NCI-H2029 (cell line): ENCODE measurements around the gene RGL2.

Experiments used
- DNase-seq: peaks from one replicate; lab custom pipeline; 2025; lab: John Stamatoyannopoulos, UW

The RGL2 gene

DNA sequence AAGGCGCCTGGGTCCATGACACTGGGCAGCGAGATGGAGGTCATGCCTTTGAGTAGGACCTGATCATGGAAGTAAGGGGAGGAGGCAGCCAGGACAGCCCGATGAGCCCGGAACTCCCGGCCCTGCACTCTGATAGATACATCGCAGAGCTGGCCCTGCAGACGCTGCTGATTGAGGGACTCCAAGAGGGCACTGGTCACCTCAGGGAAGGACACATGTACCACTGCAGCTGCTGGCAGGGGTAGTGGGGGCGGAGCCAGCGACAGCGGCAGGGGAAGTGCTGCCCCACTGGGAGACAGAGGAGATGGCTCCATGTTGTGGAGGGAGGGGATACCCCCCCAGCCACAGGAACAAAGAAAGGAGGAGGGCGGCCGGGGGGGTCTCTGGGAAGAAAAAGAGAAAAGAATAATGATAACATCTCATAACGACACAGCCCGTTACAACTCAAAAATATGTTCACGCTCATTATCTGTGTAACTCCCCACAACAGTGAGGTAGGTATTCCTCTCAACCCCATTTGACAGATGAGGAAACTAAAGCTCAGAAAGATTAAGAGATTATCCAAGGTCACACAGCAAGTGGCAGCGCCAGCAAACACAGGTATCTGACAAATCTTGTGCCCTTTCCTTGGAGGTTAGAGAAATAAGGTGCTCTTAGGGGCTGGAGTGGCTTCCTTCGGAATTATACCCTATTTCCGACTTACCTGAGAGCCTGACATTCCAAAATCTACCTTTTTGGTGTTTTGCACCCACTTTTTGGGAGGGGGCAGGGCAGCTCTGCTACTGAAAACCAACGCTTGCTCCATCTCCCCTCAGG, 18.1 kb upstream of the RGL2 start:
- DNase-seq, result no peak

DNA sequence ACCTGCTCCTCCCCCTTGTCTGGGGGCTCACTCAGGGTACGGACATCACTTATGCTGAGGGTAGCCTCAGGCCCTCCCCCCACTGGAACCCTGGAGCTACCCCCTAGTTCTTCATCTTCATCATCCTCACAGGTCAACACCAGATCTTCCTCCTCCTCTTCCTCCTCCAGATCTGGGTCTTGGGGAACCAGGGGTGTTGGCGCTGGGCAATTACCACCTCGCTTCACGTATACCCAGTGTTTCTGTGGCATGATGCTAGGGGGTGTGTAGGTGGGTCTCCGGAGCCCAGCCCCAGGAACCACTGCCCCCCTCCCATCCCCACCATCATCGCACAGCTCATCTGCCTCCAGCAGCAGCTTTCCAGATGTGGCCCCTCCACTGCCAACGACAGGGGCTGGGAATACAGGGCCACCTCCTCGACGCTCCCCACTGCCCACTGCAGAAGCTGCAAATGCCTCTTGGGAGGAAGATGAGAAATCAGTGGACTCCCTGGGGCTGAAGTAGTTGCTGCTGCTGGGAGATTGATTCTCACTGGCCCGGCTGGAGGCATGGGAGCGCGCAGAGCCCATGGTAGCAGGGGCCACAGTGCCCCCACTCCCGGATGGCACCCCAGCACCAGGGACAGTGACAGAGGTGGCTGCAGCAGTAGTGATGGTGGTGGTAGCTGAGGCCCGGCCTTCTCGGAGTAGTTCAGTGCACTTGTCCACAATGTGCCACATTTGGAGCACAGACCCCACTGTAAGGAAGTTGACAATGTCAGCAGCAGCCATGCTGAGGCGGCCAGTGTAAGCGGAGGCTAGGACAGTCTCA, 17.3 kb upstream of the RGL2 start:
- no peak for DNase-seq

DNA sequence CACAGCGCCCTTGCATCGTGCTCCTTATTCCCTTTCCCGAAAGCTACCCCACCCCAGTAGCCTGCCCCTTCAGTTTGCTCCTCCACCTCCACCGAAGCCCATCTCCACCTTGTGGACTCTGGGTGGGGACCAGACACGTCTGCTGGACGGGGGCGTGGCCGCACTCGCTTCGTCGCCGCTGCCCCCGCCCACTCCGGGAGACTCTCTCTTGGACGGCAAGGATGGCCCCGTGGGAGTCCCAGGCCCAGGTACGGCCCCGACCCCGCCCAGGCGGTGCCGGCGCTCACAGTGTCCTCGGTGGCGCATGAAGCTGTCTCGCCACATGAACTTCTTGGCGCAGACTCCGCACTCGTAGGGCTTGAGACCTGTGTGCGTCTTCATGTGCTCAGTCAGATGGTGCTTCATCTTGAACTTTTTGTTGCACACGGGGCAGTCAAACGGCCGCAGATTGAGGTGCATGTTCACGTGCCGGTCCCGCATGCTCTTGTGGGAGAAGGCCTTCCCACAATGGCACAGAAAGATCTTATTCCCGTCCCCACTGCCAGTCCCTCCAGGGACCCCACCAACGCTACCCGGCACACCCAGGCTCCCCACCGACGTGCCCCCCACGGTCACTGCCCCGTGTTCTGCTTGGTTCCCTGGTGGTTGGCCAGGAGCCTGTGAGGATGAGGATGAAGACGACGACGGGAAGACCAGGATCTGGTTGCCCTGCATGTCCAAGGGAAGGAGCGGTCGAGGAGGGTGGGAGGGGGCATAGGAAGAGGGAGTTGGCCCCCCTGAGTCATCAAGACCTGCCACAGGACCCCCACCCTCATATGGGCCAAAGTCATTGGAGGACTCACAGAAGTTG, 16.4 kb upstream of the RGL2 start:
- peak; percentile 31 for DNase-seq

DNA sequence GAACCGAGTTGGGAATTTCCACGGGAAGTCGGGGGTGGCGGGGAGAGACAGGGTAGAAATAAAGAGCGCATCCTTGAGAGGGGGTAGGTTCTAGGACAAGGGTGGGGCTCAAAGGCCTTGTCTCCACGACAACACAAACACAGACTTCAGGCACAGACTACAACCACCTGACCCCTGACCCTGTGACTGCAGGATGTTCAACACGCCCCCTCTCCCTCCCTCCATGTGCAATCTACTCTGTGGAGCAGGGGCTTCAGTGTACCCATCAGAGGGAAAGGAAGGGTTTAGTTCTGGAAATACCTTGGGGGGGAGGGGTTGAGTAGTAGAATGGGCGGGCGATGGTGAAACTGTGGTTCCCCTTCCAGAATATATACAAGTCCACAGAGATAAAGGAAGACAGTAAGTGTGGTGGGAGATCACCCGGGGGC, 15.8 kb upstream of the RGL2 start:
- DNase-seq, result peak; percentile 76

DNA sequence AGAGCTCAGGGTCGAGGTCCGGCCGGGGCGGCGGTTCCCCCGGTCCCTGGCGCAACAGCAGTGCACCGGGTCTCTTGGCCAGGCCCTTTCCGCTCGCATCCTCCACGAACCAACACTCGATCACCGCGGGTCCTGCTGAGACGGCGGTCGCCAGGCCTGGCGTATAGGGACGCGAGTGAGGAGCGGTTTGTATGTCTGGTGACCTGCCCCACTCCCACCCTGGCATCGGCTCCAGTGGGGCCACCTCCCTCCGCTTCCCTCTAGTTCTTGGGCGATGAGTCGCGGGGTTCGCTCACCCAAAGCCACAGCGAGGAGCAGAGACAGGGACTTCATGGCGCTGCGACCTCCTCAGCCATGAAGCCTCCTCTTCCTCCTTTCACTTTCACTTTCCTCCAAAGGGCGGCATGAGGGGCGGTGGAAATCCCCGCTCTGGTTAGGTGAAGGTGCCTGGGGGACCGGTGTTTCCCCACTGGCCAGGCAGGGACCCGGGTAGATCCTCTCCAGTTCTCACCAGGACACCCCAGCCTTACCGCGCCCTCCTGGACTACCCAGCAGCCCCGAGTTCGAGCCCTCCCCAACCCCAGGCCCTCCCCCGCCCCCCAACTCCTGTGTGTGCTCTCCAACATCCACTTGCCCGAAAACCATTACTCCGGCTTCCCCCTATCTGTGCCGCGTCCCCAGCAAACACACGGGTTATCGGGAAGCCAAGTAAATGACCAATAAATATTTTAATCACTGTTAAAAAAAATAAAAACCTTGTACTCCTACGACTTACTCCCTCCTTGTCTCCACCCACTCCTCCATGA, 15.2 kb upstream of the RGL2 start, which contains the start of gene TAPBP:
TSS of gene TAPBP (minus strand) at position 370 of the 806 bp plus-strand sequence. CDS start at position 333, 37 bp downstream.
- DNase-seq, result peak; percentile 26

DNA sequence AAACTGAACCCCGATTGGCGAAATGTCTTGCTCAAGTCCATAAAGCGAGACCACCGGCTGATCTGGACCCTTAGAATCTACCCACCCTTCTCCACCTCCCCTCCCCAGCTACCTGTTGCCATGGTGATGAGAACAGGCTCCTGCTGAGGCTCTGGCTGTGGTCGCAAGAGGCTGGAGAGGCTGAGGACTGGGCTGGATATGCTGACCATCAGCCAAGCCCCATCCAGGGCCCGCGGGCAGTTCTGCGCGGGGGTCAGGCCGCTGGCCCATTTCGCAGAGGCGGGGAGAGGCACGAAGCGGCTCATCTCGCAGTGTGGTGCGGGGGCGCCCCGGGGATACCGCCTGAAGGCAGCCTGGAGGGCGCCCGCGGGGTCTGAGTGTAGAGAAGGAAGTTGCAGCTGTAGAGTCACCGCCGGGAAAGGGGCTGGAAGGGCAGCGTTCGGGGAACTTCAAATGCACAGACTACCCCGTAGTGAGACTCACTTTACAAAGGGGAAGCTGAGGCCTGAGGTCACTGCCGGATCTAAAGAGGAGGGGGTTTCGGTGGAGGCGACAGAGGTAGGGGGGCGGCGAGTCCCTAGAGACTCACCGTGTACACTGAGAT, 14.5 kb upstream of the RGL2 start:
- no peak for DNase-seq

DNA sequence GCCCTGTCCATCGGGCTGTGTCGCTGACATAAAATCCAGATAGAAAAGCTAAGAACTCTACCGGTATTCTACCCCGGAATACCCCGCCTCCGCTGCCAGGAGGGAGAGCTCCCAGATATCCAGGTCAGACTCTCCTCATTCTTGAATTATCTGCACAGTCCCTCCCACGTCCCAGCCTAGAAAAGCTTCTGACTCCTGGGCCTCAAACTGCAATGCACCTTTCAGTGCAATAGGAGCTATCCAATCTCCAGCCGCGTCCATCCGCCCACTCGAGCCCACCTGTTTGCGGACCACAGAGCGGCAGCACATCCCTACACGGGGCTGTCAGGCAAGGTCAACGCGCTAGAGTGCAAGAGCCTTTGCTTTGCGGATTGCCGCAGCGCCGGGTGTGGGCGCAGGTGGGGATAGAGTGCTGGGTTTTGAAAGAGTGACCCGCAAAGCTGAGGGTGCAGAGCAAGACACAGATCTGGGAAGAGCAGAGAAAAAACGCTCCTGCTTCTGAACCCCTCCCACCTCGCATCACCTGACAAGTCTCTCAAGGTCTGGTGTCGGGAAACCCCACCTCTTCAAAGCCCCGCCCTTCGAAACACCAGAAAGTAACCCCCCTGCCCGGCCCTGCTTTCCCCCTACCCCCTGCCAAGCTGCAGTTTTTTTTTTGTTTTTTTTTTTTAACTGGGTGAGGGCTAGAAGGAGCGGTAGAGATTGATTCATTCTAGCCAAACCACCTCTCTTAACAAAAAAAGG, 13.8 kb upstream of the RGL2 start:
- peak; percentile 78 for DNase-seq

DNA sequence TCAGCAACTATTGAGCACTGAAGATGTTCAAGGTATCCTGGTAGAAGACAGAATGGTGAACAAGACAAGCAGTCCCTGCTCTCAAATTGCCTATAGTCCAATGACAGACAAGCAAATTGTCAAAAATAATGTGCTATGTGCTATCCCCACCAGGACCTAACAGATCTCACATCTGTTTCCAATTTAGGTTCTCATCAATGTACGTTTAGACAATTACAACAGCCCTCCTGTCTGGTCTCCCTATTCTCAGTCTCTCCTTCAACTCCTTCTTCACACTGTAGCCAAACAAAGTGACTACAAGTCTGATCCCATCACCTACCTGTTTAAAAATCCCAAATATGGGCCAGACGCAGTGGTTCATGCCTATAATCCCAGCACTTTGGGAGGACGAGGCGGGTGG, 7.6 kb upstream of the RGL2 start:
- DNase-seq, result no peak

DNA sequence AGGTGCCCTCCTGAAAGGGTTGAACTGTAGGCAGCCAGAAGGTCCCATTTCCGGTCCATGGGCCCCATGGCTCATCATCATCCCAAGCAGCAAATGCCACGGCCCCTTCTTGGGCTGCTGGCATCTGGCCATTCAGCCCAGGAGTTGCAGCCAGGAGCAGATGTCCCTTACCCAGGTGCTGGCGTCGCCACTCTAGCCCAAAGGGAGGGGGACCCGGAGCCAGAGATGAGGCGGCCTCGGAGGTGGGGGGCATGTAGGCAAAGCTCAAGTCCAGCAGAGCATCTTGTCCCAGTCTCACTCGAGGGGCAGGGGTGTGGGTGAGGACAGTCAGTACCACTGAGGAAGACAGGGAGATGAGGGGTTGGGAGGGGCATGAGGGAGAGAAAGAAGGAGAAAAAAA, 6.3 kb upstream of the RGL2 start:
- DNase-seq, result no peak

DNA sequence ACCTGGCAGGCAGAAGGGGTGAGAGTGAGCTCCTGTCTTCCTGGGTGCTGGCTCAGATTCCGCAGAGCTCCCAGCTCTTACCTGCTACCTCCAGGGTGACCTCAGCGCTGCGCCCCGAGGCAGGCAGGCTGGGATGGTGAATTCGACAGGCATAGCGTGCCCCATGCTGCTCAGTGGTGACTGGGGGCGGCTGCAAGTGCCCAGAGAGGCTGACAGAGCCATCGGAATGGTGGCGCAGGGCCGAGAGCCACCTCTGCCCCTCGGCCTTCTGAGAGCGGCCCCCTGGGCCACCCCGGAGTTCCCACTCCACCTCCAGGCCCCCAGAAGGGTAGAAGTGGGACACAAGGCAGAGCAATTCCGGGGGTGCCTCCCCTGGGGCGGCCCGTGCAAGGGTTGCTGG, 5.5 kb upstream of the RGL2 start:
- no peak for DNase-seq

DNA sequence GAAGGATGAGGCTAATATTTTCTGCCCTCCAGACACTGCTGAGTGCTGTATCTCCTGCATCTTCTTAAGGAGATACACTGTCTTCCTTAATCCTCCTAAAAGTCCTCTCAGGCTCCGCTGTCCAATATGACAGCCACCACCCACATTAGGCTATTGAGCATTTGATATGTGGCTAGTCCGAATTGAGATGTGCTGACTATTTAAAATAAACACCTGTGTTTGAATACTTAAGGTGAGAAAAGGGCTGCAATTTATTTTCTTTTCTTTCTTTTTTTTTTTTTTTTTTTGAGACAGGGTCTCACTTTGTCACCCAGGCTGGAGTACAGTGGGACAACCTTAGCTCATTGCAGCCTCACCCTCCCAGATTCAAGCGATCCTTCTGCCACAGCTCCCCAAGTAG, 3.1 kb upstream of the RGL2 start:
- no peak for DNase-seq

DNA sequence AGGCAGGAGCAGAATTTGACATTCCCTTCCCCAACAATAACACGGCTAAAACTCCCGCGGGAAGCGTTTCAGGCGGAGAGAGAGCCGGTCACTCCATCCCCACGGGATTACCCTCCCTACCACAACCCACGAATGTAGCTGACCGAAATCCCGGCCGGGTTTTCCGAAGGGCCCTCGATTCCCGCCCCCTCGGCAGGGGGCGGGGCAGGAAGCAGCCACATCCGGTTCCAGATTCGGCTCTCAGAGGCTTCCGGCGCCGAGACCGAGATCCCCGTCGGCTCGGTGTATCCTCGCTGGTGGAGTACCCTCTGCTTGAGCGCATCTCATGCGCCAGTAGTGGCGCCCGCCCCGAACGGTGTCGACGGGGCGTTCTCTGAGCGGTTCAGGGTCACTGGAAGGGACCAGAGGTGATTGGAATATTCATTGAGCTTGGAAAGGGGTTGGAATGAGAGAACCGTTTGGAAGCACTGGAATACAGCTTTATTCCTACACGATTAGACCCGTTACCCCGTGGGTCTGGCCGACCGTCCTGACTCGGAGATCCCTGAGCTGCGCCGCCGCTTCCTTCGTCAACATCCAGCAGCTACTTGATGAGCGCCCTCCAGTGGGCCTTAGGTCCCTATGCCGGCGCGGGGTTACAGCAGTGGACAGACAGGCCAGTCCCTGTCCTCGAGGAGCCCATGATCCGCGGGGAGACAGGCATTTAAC, 649 bp upstream of the RGL2 start:
- peak; percentile 92 for DNase-seq

DNA sequence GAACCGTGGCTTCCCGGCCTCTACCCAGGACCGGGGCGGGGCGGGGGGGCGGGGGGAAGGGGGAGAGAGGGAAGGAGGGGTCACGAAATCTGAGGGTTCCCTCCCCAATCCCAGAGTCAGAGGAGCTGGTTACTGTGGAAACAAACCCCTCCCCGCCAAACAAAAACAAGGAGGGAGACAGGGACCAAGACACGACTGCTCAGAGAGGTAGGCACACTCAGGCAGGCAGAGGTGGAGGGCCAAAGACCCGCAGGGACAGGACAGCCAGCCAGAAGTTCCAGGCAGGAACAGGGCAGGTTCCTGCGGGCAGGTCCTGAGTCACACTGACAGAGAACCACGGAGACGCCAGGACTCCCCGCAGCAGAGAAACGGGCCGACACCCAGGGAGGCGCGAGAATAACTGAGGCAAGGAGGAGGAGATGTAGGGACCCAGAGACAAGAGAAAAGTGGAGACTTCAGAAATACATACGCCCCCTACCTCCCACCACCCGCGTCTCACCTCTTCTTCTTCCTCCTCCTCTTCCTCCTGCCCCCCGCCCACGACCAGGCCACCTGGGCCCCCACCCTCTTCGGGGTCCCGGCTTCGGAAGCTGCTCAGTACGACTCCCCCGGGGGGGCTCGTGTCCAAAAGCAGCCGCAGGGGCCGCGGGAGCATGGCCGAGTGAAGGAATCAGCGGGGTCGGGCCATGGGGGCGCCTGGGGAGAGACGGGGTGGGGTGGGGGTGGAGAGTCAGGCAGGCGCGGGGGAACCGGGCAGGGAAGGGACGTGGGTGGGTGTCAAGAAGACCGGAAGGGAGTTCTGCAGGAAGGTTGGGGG, 578 bp downstream of the RGL2 start:
- DNase-seq, result peak; percentile 19

DNA sequence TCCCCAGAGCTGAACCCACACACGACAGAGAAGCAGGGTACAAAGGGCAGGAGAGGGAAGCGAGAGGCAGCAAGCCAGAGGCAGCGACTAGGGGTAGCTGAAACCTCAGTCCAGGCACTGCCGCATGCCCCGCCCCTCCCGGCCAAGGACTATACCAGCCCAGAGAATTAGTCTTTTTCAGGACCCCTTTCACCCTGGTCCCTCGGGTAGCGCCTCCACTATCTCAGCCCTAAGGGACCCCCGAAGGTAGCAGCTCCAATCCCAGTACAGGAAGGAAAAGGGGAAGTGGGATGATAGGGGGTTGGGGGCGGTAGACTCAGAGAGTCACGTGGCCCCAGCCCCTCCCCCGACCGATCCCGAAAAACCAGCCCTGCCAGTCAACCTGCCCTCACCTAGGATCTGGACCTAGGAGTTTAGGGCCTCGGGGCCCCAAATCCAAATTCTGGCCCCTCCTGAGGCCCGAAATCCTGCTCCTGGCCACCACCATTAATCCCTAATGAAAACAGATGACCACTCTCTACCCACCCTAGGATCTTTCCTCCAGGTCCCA, 1.3 kb downstream of the RGL2 start:
- DNase-seq, result no peak

DNA sequence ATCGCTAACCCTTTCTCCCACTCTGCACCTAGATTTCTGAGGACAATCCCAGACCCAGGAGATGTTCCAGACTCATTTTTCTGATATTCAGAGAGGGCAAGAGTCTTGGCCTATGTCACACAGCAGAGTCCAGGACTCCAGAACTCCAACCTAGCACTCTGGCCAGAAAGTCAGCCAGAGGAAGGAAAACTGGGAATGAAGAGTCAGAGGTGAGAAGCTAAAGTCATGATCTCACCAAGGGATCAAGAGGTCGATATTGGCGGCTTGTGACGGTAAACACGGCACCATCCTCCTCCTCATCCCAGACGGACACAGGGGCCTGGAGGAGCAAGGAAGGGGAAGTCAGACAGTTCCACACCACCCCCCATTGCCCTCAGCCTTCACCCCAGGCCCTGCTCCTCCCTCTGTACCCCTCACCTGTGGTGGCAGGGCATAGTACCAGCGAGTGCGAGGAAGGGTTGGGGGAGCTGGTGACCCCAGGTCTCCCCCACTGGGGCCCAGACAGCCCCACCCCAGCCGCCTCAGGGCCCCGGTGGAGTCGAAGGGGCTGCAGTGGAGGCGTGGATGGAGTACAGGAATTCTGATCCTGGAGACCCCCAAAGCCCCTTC, 1.8 kb downstream of the RGL2 start:
- no peak for DNase-seq

DNA sequence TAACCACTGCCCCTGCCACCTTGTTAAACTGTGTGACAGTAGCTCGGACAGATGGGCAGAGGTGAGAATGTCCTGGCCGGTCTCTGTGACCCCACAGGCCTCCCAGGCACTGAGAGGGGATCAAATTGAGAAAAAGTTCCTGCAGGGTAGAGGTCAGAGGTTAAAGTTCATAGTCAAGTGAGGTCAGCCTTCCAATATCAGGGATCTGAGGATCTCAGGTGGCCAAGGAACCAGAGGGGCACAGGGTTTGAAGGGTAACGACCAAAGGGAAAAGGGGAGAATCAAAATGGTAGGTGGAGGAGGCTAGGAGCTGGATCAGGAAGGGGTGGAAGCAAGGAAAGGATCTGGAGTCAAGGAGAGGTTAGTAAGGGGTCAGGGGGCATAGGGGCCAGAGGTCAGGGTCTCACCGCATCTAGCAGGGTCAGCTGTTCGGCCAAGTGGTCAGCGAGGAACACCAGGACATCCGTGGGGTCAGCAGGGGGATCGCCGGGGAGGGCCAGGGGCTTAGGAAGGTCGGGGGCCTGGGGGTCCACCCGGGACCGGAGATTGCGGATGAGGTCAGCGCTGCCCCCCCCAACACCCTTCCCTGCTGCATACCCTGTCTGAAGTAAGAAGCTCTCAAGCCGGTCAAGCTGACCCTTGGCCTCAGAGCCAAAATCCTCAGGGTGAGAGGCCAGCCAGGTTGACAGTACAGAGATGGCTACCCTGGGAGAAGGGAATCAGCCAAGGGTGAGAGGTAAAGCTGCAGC, 2.9 kb downstream of the RGL2 start:
- DNase-seq, result no peak

DNA sequence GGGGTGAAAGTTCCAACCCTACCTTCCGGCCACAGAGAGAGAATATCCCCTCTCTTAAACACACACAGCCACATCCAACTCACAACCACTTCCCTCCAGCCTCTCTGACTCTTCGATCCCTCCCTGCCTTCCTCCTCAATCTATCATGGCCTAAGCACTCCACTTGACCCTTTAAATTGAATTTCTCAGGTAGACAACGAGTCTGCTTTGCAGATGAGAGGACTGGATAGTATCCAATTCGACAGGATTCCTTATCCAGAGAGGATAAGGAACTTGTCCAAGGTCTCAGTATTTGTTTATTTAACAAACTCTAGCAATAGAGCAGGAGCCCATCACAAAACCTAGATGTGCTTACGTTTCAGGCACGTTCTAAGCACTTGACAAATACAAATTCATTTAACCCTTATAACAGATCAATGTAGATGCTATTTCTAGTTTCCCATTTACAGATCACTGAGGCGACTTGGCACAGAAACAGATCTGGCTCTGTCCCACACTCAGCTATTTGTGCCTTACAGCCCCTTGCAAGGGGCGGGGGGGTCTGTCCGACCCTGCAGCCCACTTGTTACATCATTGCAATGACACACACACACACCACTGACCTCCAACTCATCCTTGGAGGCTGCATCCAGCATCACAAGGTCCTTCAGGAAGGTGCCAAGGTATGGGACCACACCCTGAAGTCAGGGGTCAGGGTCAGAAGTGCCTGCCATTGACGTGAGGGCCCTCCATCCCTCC, 4.5 kb downstream of the RGL2 start:
- no peak for DNase-seq
